Endothelial cell of umbilical vein (primary cell): Measurements from ENCODE around the gene PSPN.

Source experiments
- CTCF ChIP-seq, 2 donors: IDR thresholded peaks; 1 replicate in 1 of 2; 2 replicates in 1 of 2; pipeline ENCODE4 v1.5.1; 2011; ENCODE audit warnings: low read length in 2 of 2, mild to moderate bottlenecking in 2 of 2, moderate library complexity in 2 of 2, control low read depth in 1 of 2, inconsistent platforms in 1 of 2, low read depth in 1 of 2; ENCODE audit not compliant: insufficient read depth in 1 of 2; ENCODE audit errors: extremely low read depth in 1 of 2
- EZH2 ChIP-seq: IDR thresholded peaks from 2 replicates; pipeline ENCODE4 v1.6.1; 2012; ENCODE audit warnings: borderline replicate concordance, low read depth, mild to moderate bottlenecking, moderate library complexity, low read length, inconsistent platforms; ENCODE audit not compliant: severe bottlenecking
- GATA2 ChIP-seq: IDR thresholded peaks from 2 replicates; pipeline ENCODE4 v1.7.0; 2011; ENCODE audit warnings: low read depth, mild to moderate bottlenecking, moderate library complexity, mixed read lengths, low read length; ENCODE audit not compliant: insufficient read length, insufficient read depth
- JUN ChIP-seq: IDR thresholded peaks from 2 replicates; pipeline ENCODE4 v1.6.1; 2011; ENCODE audit warnings: borderline replicate concordance, low read depth; ENCODE audit not compliant: insufficient read length, insufficient read depth
- MAX ChIP-seq: IDR thresholded peaks from 2 replicates; pipeline ENCODE4 v1.6.1; 2011; ENCODE audit not compliant: insufficient read depth, insufficient read length
- MYC ChIP-seq: IDR thresholded peaks from one replicate; pipeline ENCODE4 v1.6.1; 2011; ENCODE audit warnings: mild to moderate bottlenecking, low read depth, low read length
- POLR2A ChIP-seq: IDR thresholded peaks from 2 replicates; pipeline ENCODE4 v1.6.1; 2012; ENCODE audit warnings: low read depth, mild to moderate bottlenecking, control low read depth, low read length
- POLR2AphosphoS5 ChIP-seq: IDR thresholded peaks from 2 replicates; pipeline ENCODE4 v1.6.1; 2012; ENCODE audit warnings: low read depth, mild to moderate bottlenecking, control low read depth, low read length, moderate library complexity; ENCODE audit not compliant: insufficient read depth

GRCh38 chr19:6406401-6406800 is 30.7 kb upstream of the PSPN start:
- TF ChIP-seq POLR2AphosphoS5: no peak
- no peak for TF ChIP-seq CTCF (IDR thresholded peaks at IDR 0.05; ENCODE audit: extremely low read depth in 1 of 2, insufficient read depth in 1 of 2, low read depth in 1 of 2, low read length in 2 of 2)
- no peak for TF ChIP-seq POLR2A
- no peak for TF ChIP-seq MYC
- TF ChIP-seq MAX: no peak
- TF ChIP-seq JUN: no peak
- TF ChIP-seq EZH2: no peak
- no peak for TF ChIP-seq GATA2
